Measurements from ENCODE around the gene BICRA. TPM values are rescaled to one million over a fixed set of nuclear protein-coding genes. Genes with fewer than 3 reads are reported as not detected.

Gene BICRA
- total RNA-seq, 1 experiment from 2014 or later = 29.3 TPM

GRCh38 chr19:47676811-47677210 is 67.9 kb downstream of the BICRA start:
- H3K36me3 Mint-ChIP-seq (ENCODE audit: insufficient read depth in 1 of 3, low read depth in 3 of 3) = peaks cover 21 to 60% (median 33%) of the 10 kb centered on the region in 3 experiments
- no peak overlapping the region for H3K4me3 Mint-ChIP-seq
- H3K9ac ChIP-seq (ENCODE audit: extremely low read depth, insufficient read length, low read length) = no peak overlapping the region

More at GRCh38 chr19:47676811-47677210, 67.9 kb downstream of the BICRA start:
- Histone ChIP-seq H2BK120ac (ENCODE audit: low read depth, low read length, poor library complexity, severe bottlenecking) (no peak overlapping the region), H3K4ac (ENCODE audit: low read depth, low read length) (no peak overlapping the region), H3T11ph (ENCODE audit: low read length) (no peak overlapping the region), H3K23me2 (ENCODE audit: insufficient read length, low read depth, low read length, poor library complexity, severe bottlenecking) (no peaks in the 10 kb centered on the region), H3K79me2 (ENCODE audit: insufficient read depth, low read length) (no peaks in the 10 kb centered on the region), H3K23ac (ENCODE audit: insufficient read length, low read depth, low read length) (no peak overlapping the region), H2AK5ac (ENCODE audit: insufficient read length, low read length) (no peak overlapping the region), H2BK20ac (ENCODE audit: low read depth, low read length, poor library complexity, severe bottlenecking) (no peak overlapping the region), H3K9me3 (ENCODE audit: control insufficient read depth, low read depth, low read length) (no peaks in the 10 kb centered on the region), H3K4me1 (ENCODE audit: insufficient read depth, low read length) (no peaks in the 10 kb centered on the region), H2BK5ac (ENCODE audit: insufficient read length, low read length) (no peak overlapping the region), H3K27ac (ENCODE audit: insufficient read length, low read depth, low read length) (no peak overlapping the region), H4K8ac (replicated peaks; ENCODE audit: insufficient read length, low read depth, low read length) (no peak overlapping the region), H2BK12ac (ENCODE audit: insufficient read length, low read depth, low read length) (no peak overlapping the region), H3K18ac (ENCODE audit: insufficient read length, low read depth, low read length) (no peak overlapping the region), H4K91ac (ENCODE audit: insufficient read length, low read depth, low read length) (no peak overlapping the region), H3K14ac (ENCODE audit: insufficient read depth, low read length) (no peak overlapping the region), H2AFZ (ENCODE audit: low read length) (no peak overlapping the region), H3K56ac (ENCODE audit: insufficient read length, low read depth, low read length) (no peak overlapping the region), H2BK15ac (ENCODE audit: low read depth, low read length) (no peak overlapping the region), H4K20me1 (ENCODE audit: control insufficient read depth, insufficient read depth, insufficient read length) (no peaks in the 10 kb centered on the region), H3K27me3 (ENCODE audit: insufficient read depth, low read length) (no peaks in the 10 kb centered on the region), H3K79me1 (ENCODE audit: insufficient read depth, low read depth, low read length, poor library complexity, severe bottlenecking) (no peaks in the 10 kb centered on the region), H4K5ac (ENCODE audit: insufficient read length, low read depth, low read length) (no peak overlapping the region), H3K4me2 (ENCODE audit: insufficient read depth, insufficient read length, low read length) (no peak overlapping the region)
- no peak for TF ChIP-seq CTCF (conservative IDR thresholded peaks at IDR 0.05)
- Mint-ChIP-seq H3K27me3 (ENCODE audit: low read depth) (no peaks in the 10 kb centered on the region), H3K9me3 (no peaks in the 10 kb centered on the region), H3K4me1 (no peaks in the 10 kb centered on the region), H3K27ac (no peak overlapping the region)
- DNase-seq = no peak
- WGBS (ENCODE audit: extremely low coverage, insufficient read length, low lambda C conversion rate) = no CpG with 5 or more reads among the region's 8 CpGs

All from H9 (cell line).